Dedifferentiated amniotic fluid mesenchymal stem cell (primary cell): ENCODE measurements around the gene FBXO3.
"Not testable (repeated sequence)": the region's sequence is repeated elsewhere in the genome, so short reads cannot be mapped to it uniquely, and the experiment has no call there.

ENCODE experiments used
- DNase-seq: peaks from one replicate; pipeline ENCODE4 v3.0.0-alpha.2; 2016; ENCODE audit errors: extremely low spot score

The FBXO3 gene

DNA sequence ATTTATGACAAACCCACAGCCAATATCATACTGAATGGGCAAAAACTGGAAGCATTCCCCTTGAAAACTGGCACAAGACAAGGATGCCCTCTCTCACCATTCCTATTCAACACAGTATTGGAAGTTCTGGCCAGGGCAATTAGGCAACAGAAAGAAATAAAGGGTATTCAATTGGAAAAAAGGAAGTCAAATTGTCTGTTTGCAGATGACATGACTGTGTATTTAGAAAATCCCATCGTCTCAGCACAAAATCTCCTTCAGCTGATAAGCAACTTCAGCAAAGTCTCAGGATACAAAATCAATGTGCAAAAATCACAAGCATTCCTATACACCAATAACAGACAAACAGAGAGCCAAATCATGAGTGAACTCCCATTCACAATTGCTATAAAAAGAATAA is 46.8 kb downstream of the FBXO3 start:
- not testable (repeated sequence) for DNase-seq

DNA sequence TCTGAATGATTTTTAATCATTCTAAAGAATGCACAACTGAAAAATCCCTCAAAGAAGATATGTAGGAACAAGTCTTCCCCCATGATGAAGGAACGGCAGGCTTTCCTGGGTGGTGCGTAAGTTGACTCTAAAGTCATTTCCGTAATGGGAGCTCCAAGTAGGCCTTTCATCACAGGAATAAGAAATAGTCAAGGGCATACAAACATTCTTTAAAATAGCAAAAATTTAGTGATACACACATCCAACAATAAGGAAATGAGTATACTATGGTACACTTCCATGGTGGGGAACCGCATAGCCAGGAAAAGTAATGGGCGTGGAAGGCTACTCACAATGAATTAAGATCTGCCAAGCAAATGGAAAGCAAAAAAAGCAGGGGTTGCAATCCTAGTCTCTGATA is 48.8 kb downstream of the FBXO3 start:
- DNase-seq: no peak

- peak; percentile 50 for DNase-seq
These were observed 49.7 kb downstream of the FBXO3 start for GRCh38 chr11:33724644-33725035.

- peak; percentile 51 for DNase-seq
These were observed 51.0 kb downstream of the FBXO3 start for GRCh38 chr11:33723238-33723881.

DNA sequence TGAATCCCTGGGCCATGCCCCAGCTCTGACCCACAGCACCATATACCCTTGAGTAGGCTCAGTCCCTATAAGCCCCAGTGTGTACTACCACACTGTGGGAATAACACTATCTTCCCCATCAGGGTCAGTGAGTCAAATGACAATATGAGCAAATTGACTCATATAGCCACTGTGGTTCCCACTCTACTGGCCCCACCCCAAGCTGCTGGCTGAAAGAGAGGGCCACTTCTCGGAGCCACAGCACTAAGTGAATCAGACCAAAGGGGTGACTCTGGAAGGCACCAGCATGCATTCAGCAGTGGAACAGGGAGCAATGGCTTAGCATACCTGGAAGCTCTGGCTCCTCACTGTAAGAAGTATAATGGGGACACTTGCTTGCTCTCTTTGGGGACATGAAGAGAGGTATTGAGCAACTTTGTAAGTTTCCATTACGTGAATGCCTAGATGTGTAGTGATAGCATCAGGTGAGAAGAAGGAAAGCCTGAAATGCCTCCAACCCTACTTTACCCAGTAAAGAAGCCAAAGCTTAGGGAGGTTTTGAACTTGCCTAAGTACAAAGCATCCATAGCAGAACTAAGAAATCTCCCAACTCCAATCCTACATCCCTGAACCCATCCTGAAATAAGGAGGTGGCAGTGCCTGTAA is 51.6 kb downstream of the FBXO3 start:
- no peak for DNase-seq

- DNase-seq: no peak
These were observed 52.3 kb downstream of the FBXO3 start for GRCh38 chr11:33721984-33722383.

DNA sequence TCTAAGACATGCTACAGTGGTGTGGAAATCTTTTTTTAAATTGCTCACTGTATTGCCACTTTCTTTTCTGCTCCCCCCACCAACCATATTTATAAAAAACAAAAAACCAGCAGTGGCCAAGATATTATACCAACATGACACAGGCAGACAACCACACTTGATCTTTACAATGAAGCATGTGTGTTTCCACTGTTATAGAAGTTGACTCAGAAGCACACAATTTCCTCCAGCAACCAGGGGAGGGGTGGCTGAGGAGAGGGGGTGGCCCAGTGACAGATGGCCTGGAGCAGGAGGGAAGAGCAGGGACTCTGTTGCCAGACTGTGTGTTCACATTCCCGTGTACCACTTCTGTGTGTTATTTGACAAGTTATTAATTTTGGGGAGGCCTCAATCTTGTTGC is 52.9 kb downstream of the FBXO3 start:
- DNase-seq: no peak

- no peak for DNase-seq
These were observed 54.7 kb downstream of the FBXO3 start for GRCh38 chr11:33719587-33719986.

DNA sequence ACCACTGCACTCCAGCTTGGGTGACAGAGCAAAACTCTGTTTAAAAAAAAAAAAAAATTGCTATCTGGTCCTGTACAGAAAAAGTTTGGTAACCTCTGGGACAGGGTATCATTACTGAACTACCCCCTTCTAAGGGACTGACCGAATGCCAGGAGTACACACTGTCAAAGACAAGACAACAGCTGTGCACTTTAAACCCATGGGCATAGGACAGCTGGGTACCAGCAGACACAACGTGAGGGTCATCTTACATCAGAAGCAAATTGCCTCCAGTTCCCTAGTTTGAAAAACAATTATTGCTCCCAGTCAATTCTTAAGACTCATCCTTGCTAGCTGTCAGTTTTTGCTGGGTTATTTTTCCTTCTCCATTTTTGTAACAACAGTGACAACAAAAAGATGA is 55.9 kb downstream of the FBXO3 start:
- DNase-seq: no peak

- DNase-seq: no peak
These were observed 58.1 kb downstream of the FBXO3 start for GRCh38 chr11:33716243-33716642.

GRCh38 chr11:33713856-33714398 is 60.4 kb downstream of the FBXO3 start:
- no peak for DNase-seq

DNA sequence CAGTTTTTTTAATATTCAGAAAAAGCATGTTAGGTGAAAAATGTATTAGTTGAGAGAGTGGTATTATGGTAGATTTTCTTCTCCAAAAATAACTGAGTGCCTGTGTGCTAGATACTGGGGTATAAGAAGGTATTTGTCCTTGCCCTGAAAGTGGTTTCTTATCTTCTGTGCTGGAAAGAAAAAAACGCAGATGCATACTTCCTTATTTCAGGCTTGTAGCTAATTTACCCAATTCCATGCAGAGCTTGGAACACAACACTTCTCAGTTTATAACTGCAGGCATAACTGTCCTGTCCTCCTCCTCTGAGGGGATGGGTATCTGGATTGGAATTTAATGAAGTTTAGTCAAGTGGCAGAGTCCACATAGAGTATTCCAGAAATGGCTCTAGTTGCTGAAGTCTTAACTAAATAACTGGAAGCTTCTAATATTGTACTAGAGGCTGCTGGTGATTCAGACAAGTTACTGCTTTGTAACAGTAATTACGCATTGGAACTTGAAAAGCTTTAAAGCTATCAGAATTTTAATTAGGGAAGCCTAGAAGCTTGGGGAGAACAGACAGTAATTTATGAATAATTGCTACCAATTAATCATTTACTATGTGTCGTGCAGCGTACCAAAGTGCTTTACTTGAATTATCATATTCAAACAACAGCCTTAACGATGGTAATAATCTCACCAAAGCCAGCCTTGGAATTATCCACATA is 61.0 kb downstream of the FBXO3 start:
- DNase-seq: no peak

GRCh38 chr11:33712436-33712835 is 61.9 kb downstream of the FBXO3 start:
- DNase-seq: no peak

DNA sequence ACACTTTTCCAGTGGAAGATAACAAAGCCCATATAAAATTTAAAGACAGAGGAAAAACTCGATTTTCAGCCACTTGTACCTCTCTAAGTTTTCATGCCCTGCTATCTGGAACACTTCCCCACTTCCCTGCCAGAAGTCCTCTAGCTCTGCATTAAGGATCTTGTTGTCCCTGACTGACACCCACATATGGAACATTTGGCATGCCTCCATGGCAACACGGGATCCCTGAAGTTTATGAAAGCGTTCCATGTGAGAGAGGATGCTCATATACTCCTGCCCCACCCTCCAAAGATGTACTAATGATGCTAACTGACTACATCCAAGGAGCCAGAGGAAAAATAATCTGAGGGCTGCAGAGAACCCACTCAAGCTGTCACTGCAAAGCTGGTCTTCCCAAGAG is 64.9 kb downstream of the FBXO3 start:
- no peak for DNase-seq

DNA sequence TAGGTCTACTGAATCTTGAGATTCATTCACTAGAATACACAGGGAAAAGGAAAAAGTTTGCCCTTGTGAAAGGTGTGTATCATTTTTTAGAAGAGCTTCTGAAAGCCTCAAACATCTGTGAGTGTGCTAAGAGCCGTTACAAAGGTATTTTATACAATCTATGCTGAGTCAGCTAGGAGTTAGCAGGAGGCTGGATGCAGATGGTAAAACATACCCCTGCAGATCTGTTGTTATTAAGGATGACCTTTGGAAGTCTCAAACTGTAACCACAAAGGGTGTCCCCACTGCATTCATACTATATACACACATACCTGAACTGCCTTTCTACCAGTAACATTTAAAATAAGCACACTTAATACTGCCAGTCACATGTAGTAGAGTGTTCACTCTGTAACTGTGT is 65.3 kb downstream of the FBXO3 start:
- no peak for DNase-seq

DNA sequence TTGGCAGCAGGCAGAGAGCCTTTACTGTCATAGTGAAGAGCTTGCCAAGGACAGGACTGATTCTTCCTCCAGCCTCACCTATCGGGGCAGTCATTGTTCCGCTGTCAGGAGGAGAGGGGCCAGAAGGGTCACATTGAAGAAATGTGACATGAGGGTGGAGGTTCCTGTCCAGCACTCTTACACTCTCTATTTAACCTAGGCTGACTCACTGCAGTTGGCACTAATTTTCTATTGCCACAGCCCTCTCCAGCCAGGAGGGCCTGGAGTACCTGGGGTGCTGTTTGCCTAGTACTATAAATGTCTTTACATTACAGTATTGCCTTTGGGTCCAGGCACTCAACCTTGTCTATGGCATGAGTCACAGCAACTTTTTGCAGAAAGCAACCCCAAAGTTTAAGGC is 66.5 kb downstream of the FBXO3 start:
- DNase-seq: not testable (repeated sequence)

GRCh38 chr11:33706966-33707365 is 67.4 kb downstream of the FBXO3 start:
- no peak for DNase-seq

DNA sequence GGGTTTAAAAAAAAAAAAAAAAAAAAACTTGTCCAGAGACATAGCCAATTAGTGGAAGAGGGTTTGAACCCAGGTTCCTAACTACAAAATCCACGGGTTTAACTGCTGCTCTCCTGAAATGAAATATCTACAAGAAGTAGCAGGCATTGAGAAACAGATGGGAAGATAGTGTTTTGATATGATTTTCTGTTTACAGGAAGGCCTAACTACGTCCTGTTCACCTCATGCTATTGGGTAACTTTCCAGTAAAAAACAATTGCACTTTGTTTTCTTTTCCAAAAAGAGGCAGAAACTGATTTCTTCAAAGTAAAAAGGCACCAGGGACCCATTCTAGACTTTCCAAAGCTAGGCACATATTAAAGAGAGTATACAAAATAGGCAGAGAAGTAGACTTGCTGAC is 67.8 kb downstream of the FBXO3 start:
- no peak for DNase-seq

GRCh38 chr11:33704240-33705002 is 69.9 kb downstream of the FBXO3 start:
- DNase-seq: no peak

GRCh38 chr11:33703788-33704187 is 70.5 kb downstream of the FBXO3 start:
- no peak for DNase-seq

DNA sequence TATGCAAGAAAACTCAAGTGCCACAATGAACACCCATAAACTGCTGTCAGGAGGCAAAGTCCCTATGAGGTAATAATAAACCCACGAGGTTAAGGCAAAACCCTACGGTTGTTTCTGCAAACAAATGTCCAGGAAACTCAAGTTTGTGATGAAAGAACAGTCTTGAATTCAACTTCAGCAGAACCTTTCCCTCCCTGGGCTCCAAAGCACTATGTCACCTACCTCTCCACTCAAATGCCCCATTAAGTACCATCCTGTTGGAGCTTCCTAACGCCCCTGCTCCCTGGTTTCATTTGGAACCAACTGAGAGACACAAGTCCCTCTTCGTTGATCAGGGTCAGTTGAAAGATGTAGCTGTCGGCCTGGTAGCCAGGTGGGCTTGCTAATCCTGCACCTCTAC is 71.1 kb downstream of the FBXO3 start:
- no peak for DNase-seq
